ENCODE data around the gene TMEM150B.

GRCh38 chr19:55355213-55355821 lies 30.2 kb upstream of the TMEM150B start:
- TF ChIP-seq, protein P1, sequence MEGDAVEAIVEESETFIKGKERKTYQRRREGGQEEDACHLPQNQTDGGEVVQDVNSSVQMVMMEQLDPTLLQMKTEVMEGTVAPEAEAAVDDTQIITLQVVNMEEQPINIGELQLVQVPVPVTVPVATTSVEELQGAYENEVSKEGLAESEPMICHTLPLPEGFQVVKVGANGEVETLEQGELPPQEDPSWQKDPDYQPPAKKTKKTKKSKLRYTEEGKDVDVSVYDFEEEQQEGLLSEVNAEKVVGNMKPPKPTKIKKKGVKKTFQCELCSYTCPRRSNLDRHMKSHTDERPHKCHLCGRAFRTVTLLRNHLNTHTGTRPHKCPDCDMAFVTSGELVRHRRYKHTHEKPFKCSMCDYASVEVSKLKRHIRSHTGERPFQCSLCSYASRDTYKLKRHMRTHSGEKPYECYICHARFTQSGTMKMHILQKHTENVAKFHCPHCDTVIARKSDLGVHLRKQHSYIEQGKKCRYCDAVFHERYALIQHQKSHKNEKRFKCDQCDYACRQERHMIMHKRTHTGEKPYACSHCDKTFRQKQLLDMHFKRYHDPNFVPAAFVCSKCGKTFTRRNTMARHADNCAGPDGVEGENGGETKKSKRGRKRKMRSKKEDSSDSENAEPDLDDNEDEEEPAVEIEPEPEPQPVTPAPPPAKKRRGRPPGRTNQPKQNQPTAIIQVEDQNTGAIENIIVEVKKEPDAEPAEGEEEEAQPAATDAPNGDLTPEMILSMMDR (conservative IDR thresholded peaks at IDR 0.05) = no peak
- TF ChIP-seq EZH2 (IDR thresholded peaks at IDR 0.05; ENCODE audit: low read depth) = no peak

All from PC-9 (cell line).